GM19397 (cell line): ENCODE results near the gene POLR1C.
"Not testable (repeated sequence)": the region's sequence is repeated elsewhere in the genome, so short reads cannot be mapped to it uniquely, and the experiment has no call there.

Experiments
- ATAC-seq: cut with Tn5 transposase; IDR thresholded peaks from one replicate; pipeline ENCODE4 v1.9.1; 2021; ENCODE audit warnings: mild to moderate bottlenecking, moderate library complexity; ENCODE audit not compliant: unreplicated experiment

Gene POLR1C

DNA sequence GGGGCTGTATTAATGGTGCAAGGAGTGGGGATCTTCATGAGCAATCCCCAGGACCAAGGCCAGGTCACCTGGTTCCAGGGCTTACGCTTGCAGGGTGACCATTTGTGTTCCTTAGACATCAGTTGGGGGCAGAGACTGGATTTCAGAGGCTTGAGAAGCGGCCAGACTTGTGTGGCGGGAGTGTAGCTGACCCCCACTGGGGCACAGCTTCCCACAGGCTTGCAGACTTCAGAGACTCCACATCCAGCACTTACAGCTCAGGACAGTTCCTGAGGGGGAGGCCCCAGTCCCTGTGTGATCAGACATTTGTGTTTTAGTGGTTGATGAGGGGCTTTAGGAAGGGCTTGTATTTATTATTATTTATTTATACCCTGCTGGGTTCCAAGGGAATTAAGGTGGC, 24.2 kb upstream of the POLR1C start:
- no peak for ATAC-seq

DNA sequence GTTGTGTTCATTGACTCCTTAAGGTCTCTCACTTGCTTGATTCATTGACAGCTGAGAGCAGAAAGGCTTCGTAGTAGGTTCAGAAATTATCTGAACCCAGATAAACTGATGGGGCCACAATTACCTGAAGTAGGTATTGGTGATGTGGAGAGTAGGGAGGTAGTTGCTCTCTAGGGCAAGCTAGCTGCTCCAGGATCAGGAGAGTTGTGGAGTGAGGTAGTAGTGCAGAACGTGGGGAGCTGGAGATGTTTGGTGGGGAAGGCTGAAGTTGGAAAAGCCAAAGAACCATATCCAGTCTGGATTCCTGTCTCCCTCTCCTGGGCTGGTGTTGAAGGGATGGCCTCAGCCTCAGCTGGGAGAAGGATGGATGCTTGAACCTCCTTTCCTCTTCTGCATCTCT, 23.7 kb upstream of the POLR1C start:
- ATAC-seq: no peak

DNA sequence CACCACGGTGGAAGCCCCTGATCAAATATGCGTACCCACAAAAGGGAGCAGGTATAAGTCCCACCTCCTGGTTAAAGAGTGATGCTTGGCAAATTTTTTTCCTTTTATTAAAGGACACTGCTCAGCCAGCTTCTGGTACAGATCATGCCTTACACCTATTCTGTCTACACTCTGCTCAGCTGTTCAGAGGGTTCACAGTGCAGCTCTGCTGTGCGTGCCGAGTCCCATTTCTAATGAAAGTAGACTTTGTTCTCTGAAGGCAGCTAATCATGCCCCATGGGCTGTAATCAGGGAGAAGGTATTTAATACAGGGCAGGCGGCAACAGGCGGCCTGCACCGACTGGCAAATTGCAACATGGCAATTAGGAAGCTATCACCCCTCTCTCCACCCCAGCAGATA, 23.1 kb upstream of the POLR1C start:
- ATAC-seq: no peak

DNA sequence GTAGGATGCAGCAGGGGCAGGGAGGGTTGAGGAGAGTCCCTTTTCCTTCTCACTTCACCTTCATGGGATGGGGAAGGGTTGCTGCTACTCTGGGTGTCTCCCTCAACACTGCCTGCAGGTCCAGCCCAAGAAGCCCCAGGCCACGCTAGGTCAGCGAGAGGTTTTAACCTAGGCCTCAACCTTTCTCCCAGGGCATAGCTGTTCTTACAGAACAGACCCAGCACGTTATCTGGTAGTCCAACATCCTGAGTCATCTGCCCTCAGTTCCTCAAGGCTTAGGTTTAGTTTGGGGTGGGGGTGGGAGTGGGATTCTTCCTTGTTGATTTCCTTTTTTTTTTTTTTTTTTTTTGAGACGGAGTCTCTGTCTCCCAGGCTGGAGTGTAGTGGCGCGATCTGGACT, 22.6 kb upstream of the POLR1C start:
- no peak for ATAC-seq

GRCh38 chr6:43494766-43495165, 22.1 kb upstream of the POLR1C start:
- ATAC-seq: no peak

- no peak for ATAC-seq
Measured at GRCh38 chr6:43495409-43495941, 21.4 kb upstream of the POLR1C start.

DNA sequence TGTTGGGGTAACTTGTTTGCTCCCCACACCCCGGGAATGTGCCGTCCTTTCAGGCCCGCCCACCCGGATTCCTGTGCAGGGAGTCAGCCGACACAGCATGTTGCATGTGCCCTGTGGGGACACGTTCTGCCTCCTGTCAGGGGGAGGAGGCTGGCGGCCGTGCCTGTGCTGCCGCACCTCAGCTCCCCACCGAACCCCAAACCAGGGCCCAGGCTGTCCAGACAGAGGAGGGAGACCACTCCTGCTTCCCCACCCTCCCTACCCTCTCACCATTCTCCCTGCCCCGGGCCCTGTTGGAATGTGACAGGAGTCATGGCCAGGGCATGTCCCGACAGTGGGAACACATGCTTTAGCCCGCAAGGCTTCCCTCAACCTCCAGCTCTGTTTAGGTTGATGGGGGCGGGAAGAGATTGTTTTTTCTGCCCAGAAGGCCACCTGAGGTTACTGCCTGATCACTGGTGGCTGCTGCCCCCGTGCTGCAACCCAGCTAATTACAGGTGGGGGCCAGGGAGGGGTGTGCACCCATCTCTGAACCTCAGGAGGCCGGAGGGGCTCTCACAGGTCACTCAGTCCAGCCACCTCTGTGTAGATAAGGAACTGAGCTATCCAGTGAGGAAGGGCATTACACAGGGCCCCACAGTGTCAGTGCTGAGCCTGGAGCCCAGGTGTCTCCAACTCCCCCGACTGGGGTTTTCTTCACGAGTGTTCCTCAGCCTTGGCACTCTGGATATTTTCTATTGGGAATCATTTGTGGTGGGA, 20.3 kb upstream of the POLR1C start:
- ATAC-seq: no peak

DNA sequence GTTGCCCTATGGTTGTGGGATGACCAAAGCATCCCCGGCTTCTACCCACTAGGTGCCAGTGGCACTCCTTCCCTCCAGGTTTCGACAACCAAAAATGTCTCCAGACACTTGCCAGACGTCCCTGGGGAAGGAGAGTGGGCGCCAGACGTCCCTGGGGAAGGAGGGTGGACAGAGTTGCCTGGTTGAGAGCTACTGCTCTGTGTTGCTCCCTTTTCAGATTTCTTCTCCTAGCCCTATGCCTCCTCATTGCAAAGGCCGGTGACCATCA, 19.8 kb upstream of the POLR1C start:
- no peak for ATAC-seq

GRCh38 chr6:43497689-43498088, 19.2 kb upstream of the POLR1C start:
- ATAC-seq: no peak

DNA sequence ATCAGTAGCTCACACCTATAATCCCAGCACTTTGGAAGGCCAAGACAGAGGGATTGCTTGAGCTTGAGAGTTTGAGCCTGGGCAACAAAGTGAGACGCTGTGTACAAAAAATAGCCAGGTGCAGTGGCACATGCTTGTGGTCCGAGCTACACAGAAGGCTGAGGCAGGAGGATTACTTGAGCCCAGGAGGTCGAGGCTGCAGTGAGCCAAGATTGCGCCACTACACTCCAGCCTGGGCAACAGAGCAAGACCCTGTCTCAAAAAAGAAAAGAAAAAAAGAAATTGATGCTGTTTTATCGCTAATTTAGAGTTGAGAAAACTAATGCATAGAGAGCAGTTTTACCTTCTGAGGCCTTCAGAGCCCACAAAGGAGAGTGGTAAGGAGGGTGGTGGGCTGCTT, 18.6 kb upstream of the POLR1C start:
- ATAC-seq: not testable (repeated sequence)

- no peak for ATAC-seq
Measured at GRCh38 chr6:43499028-43499815, 17.7 kb upstream of the POLR1C start.

GRCh38 chr6:43500921-43501320, 16.0 kb upstream of the POLR1C start:
- ATAC-seq: no peak

GRCh38 chr6:43502666-43503065, 14.2 kb upstream of the POLR1C start:
- ATAC-seq: no peak

DNA sequence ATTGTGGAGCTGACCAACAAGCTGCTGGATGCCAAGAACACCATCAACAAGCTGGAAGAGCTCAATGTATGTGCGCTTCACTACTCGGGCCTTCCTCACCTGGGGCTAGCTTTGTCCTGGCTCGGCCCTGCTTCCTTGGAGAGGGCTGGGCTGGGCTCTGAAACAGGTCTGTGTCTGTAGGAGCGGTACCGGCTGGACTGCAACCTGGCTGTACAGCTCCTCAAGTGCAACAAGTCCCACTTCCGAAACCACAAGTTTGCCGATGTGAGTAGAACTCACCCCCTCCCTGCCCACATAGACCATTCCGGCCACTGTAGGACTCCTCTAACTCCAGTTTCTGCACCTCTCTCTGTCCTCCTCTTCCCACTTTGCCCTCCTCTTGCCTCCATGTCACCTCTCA, 13.4 kb upstream of the POLR1C start:
- no peak for ATAC-seq

DNA sequence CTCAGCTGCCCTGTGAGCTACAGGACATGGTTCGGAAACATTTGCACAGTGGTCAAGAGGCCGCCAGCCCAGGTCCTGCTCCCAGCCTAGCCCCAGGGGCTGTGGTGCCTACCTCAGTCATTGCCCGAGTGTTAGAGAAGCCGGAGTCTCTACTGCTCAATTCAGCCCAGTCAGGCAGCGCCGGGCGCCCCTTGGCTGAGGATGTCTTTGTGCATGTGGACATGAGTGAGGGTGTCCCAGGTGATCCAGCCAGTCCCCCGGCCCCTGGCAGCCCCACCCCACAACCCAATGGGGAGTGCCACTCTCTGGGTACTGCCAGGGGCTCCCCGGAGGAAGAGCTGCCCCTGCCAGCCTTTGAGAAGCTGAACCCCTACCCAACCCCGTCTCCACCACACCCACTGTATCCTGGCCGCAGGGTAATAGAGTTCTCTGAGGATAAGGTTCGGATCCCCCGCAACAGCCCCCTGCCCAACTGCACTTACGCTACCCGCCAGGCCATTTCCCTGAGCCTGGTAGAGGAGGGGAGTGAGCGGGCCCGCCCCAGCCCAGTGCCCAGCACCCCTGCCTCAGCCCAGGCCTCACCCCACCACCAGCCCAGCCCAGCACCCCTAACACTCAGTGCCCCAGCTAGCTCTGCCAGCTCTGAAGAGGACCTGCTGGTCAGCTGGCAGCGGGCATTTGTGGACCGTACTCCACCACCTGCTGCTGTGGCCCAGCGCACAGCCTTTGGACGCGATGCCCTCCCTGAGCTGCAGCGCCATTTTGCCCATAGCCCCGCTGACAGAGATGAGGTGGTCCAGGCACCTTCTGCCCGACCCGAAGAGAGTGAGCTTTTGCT, 11.9 kb upstream of the POLR1C start:
- ATAC-seq: no peak

GRCh38 chr6:43505718-43506117, 11.2 kb upstream of the POLR1C start:
- ATAC-seq: no peak

GRCh38 chr6:43506171-43506570, 10.7 kb upstream of the POLR1C start:
- no peak for ATAC-seq

GRCh38 chr6:43506667-43507471, 10.0 kb upstream of the POLR1C start:
- ATAC-seq: no peak

DNA sequence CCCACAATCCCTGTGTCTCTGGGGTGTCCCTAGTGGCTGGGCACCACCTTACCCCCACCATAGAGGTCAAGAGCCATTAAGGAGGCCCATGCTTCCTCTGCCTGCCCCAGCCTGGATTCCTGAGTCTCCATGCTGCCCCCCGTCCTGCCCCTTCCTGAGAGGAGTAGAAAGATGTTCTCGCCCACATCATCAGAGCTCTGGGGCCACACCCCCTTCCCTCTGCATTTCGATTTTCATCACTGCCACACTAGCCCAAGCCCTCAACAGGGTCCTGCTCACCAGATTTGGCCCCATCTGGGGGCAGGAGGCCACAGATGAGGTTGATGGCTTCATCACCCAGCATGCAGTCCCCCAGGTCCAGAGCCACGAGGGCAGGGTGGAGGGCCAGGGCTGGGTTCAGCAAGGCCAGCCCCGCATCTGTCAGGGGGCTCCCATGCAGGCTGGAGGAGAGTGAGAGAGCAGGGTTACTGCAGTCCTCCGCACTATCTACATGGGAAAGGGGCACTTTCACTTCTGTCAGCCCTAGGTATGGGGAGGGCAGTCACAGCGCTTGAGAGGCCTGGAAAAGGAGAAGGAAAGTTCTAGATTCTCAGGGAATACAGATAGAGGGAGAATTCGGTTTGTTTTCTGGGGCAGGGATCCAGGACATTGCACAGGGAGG, 8.3 kb upstream of the POLR1C start:
- ATAC-seq: no peak
